Mucosa of gallbladder (tissue), 1 donor: ENCODE data around the gene FRMD4A. TPM values are rescaled to one million over a fixed set of nuclear protein-coding genes. Genes with fewer than 3 reads are reported as not detected.

Experiments used
- DNase-seq: peaks from one replicate; pipeline ENCODE4 v3.0.0-alpha.2; 2020; ENCODE audit warnings: low spot score
- total RNA-seq: library from RNA; stranded (reverse); gene quantifications from one replicate; pipeline ENCODE4 v1.2.1, GENCODE V29; 2021
- donor health status: DM: no; HTN: no; CAD: no.

The FRMD4A gene
- total RNA-seq, 1 donor from 2014 or later = 55.4 TPM

- no peak for DNase-seq
These were observed 572.4 kb downstream of the FRMD4A start for GRCh38 chr10:13758312-13758711.

GRCh38 chr10:13754277-13754676 lies 576.4 kb downstream of the FRMD4A start:
- DNase-seq = no peak

- DNase-seq = no peak
These were observed 579.4 kb downstream of the FRMD4A start for GRCh38 chr10:13751191-13751764.

- DNase-seq = no peak
These were observed 580.2 kb downstream of the FRMD4A start for GRCh38 chr10:13750299-13751190.

- no peak for DNase-seq
These were observed 585.5 kb downstream of the FRMD4A start for GRCh38 chr10:13745271-13745670.

DNA sequence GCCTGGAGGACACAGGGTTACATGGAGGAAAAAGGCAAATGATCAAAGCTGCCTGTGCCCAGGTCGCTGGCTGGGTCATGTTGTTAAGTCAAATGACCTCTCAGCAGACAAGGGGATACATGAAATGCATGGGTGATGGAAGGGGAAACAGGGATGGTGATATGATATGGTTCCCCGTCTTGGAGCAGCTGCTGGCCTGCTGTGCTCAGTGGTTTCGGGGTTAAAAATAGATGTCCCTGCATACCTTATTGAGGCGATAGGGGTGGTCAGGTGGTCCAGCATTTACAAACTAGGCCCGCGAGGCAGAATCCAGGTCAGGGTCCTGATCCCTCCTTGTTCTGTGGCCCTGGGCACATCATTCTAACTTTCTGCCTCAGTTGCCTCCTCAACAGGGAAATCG lies 586.8 kb downstream of the FRMD4A start:
- DNase-seq = no peak

DNA sequence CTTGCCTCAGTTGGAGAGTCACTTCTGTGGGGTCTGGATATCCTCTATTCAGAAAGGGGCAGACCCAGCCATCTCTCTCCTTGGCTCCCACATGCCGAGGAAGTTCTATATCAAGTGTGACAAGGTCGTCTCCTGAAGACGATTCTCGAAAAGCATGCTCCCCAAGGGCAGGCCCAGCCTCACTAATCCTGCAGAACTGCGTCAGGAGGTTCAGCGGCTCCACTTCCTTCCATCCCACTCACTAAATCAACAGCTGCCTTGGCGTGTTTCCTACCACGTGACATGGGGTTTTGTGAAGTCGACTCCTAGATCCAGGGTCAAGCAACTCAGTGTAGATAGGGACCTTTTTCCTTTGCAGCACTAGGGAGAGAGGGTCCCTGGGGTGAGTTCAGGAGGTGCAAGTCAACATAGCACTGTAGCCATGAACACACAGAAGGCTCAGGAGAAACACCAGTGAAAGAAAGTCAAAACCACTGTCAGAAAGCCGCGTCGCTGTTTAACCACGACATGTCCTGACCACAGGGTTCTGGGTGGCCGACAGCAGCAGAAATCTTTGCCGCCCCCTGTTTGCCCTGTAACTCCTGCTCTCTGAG lies 587.5 kb downstream of the FRMD4A start:
- DNase-seq = no peak

- DNase-seq = no peak
These were observed 589.3 kb downstream of the FRMD4A start for GRCh38 chr10:13741438-13741837.

DNA sequence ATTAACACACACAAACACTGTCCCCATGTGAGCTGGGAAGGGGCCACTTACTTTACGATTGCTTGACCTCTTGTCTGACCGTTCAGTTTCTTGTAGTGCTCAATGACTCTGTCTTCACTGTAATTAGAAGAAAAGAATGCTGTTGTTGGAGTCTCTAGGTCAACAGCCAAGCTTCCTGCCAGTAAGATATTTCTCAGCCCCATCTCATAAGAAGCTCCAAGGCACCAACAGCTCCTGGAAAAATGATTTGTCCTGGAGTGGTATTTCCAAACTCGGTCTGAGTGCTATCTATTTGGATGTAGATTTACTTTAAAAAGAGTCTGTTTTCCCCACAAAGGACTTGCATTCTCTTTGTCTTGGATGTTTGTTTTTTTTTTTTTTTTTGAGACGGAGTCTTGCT lies 590.3 kb downstream of the FRMD4A start:
- no peak for DNase-seq

GRCh38 chr10:13739183-13739582 lies 591.5 kb downstream of the FRMD4A start:
- DNase-seq = no peak

DNA sequence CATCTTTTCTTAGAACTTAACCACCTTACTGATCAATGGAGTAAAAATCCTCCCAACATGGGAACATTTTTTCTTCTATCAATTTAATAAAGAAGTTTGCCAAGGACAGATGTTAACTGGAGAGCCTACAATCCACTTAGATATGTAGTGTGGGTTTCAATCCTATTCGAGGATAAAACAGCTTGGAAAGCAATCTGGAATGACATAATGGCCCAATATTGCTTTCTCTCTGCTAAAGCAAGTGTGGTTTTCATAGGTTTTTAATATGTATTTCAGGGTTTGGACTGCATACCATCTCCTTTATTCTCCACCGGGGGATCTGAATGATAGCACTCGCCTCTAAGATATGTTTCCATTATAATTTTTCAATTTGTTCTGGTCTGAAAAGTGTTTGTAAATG lies 594.2 kb downstream of the FRMD4A start:
- DNase-seq = no peak

DNA sequence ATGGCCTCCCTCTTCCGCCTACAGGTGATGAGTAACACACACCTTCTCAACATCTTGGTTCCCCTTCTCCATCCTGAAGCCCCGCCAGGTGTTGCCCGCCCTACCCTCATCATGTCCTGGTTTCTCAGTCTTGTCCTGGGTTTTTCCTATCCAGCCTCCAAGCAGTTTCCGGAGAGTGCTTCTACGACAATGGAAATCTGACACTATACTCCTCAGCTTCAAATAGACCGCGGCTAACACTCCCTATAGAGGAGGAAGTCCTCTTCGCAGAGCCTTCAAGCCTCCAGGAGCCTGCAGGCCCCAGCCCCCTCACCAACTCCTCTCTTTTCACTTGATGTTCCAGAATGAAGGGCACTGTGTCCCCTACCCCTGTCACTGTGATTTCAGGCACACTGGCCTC lies 596.6 kb downstream of the FRMD4A start:
- DNase-seq = no peak

- no peak for DNase-seq
These were observed 597.7 kb downstream of the FRMD4A start for GRCh38 chr10:13733071-13733470.

DNA sequence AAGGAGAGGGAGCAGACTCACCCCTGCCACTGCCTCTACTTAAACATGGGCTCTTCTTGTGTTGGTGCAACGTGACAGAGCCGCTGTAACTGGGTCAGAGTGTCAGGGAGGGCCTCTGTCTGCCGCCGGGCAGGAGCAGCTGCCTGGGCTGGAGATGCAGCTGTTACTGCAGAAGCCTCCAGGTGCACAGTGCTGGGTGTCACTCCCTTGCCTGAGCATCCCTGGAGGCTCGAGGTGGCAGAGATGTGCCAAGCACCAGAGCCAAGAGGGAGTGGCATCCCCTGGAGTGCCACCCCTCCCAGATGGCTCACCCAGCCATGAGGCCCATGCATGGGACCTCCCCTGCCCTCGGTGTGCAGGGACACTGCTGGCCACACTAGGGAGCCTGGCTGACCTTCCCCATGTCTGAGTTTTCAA lies 598.3 kb downstream of the FRMD4A start:
- no peak for DNase-seq

DNA sequence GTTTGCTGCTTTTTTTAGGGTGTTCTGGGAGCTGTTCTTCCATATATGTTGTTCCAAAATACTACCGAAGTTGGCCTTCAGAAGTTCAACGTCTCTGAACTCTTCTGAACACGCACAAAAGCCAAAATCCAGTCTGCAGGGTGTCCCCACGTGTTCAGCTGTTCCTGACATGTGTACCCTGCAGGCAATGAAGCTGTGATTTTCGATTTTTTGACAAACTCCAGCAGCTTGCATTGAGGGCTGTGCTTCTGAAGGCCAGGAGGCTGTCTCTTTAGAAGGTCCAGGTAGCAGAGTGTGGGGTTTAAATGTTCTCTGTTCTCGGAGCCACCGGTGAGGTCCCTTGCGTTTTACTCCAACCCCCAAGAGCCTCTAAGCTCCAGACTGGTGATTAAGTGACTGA lies 598.9 kb downstream of the FRMD4A start:
- DNase-seq = no peak

- DNase-seq = no peak
These were observed 599.8 kb downstream of the FRMD4A start for GRCh38 chr10:13730956-13731355.

- DNase-seq = no peak
These were observed 600.4 kb downstream of the FRMD4A start for GRCh38 chr10:13730306-13730652.

GRCh38 chr10:13729586-13730305 lies 601.0 kb downstream of the FRMD4A start:
- DNase-seq = no peak

GRCh38 chr10:13728898-13729535 lies 601.7 kb downstream of the FRMD4A start:
- DNase-seq = no peak

- DNase-seq = no peak
These were observed 605.1 kb downstream of the FRMD4A start for GRCh38 chr10:13725594-13725993.

DNA sequence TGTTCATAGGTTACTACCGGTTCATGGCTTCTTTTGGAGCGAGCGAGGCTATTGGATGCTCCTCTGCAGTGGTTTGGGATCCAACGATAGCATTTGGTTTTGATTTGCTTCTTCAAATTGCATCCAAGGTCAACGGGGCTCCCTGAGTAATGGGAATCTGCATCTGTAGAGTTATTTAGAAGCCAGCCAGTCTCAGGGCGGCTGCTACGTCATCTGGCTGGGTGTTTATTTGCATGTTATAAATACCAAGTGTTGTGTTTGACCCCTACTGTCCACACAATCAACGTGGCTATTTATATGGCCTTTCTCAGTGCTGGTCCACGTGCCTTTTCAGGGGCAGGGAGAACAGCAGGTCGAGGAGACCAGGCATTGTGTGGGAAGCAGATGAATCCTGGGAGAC lies 606.2 kb downstream of the FRMD4A start:
- no peak for DNase-seq
